ENCODE measurements around the gene ANTXR1. TPM values are rescaled to one million over a fixed set of nuclear protein-coding genes. Genes with fewer than 3 reads are reported as not detected.

Gene ANTXR1
- total and polyA plus RNA-seq, 2 donors from 2014 or later, result 7.0 to 42.6 TPM

- FAIRE-seq (no peak), DNase-seq (no peak)
- no peak overlapping the region for H3K27ac ChIP-seq (ENCODE audit: low read depth in 2 of 2, low read length in 2 of 2)
- no peak for TF ChIP-seq CTCF (IDR thresholded peaks at IDR 0.05; ENCODE audit: borderline replicate concordance, extremely low read depth, insufficient read depth)
- intact Hi-C loops (cut with DNase I), result no loop called here
- H3K9me3 ChIP-seq (ENCODE audit: control insufficient read depth in 2 of 3, insufficient read depth in 1 of 3, low read length in 3 of 3), result no peaks in the 10 kb centered on the region
- no peak overlapping the region for H3K4me3 ChIP-seq (ENCODE audit: low read length in 3 of 3)
- H3K27me3 ChIP-seq (ENCODE audit: control insufficient read depth, insufficient read depth, low read length), result no peaks in the 10 kb centered on the region
- H3K36me3 ChIP-seq (ENCODE audit: control insufficient read depth in 2 of 3, insufficient read depth in 3 of 3, low read length in 3 of 3), result no peaks in the 10 kb centered on the region
- H3K4me1 ChIP-seq (ENCODE audit: control insufficient read depth in 2 of 3, insufficient read depth in 2 of 3, low read depth in 1 of 3, low read length in 3 of 3), result peaks cover 0 to 13% (median 6%) of the 10 kb centered on the region in 3 donors
- H3K9ac ChIP-seq (ENCODE audit: low read length in 3 of 3), result no peak overlapping the region
Observed at GRCh38 chr2:69175790-69176715, 163.1 kb downstream of the ANTXR1 start.

- Histone ChIP-seq H3K9me3 (ENCODE audit: control insufficient read depth in 2 of 3, insufficient read depth in 1 of 3, low read length in 3 of 3) (no peaks in the 10 kb centered on the region), H3K27me3 (ENCODE audit: control insufficient read depth, insufficient read depth, low read length) (no peaks in the 10 kb centered on the region), H3K36me3 (ENCODE audit: control insufficient read depth in 2 of 3, insufficient read depth in 3 of 3, low read length in 3 of 3) (no peaks in the 10 kb centered on the region), H3K27ac (ENCODE audit: low read depth in 2 of 2, low read length in 2 of 2) (peak overlapping the region; percentile 57 to 68), H3K4me3 (ENCODE audit: low read length in 3 of 3) (peak overlapping the region in 1 of 3 donors; percentile 17), H3K4me1 (ENCODE audit: control insufficient read depth in 2 of 3, insufficient read depth in 2 of 3, low read depth in 1 of 3, low read length in 3 of 3) (peaks cover 0 to 13% (median 6%) of the 10 kb centered on the region in 3 donors), H3K9ac (ENCODE audit: low read length in 3 of 3) (no peak overlapping the region)
- intact Hi-C loops (cut with DNase I), result no loop called here
- no peak for FAIRE-seq
- TF ChIP-seq CTCF (IDR thresholded peaks at IDR 0.05; ENCODE audit: borderline replicate concordance, extremely low read depth, insufficient read depth), result no peak
- DNase-seq, result peak in 4 of 5 donors; percentile 16 to 72 (median 28)
Observed at GRCh38 chr2:69177063-69177771, 164.2 kb downstream of the ANTXR1 start.

GRCh38 chr2:69177785-69178636, 165.0 kb downstream of the ANTXR1 start:
- Histone ChIP-seq H3K4me1 (ENCODE audit: control insufficient read depth in 2 of 3, insufficient read depth in 2 of 3, low read depth in 1 of 3, low read length in 3 of 3) (peaks cover 0 to 13% (median 6%) of the 10 kb centered on the region in 3 donors), H3K4me3 (ENCODE audit: low read length in 3 of 3) (peak overlapping the region in 1 of 3 donors; percentile 17), H3K9ac (ENCODE audit: low read length in 3 of 3) (no peak overlapping the region), H3K27me3 (ENCODE audit: control insufficient read depth, insufficient read depth, low read length) (no peaks in the 10 kb centered on the region), H3K9me3 (ENCODE audit: control insufficient read depth in 2 of 3, insufficient read depth in 1 of 3, low read length in 3 of 3) (no peaks in the 10 kb centered on the region), H3K27ac (ENCODE audit: low read depth in 2 of 2, low read length in 2 of 2) (peak overlapping the region; percentile 57 to 68), H3K36me3 (ENCODE audit: control insufficient read depth in 2 of 3, insufficient read depth in 3 of 3, low read length in 3 of 3) (peaks cover 0 to 3% (median 0%) of the 10 kb centered on the region in 3 donors)
- TF ChIP-seq CTCF (IDR thresholded peaks at IDR 0.05; ENCODE audit: borderline replicate concordance, extremely low read depth, insufficient read depth), result no peak
- intact Hi-C loops (cut with DNase I), result no loop called here
- FAIRE-seq, result no peak
- peak in 4 of 5 donors; percentile 26 to 97 (median 44) for DNase-seq
